ENCODE results near the gene PPP3CA. TPM values are rescaled to one million over a fixed set of nuclear protein-coding genes. Genes with fewer than 3 reads are reported as not detected.

The PPP3CA gene
- total and polyA plus RNA-seq, 7 experiments from 2014 or later = 2.9 to 30.9 (median 16.9) TPM

- ATAC-seq (no peak), DNase-seq (no peak)
- Mint-ChIP-seq H3K9me3 (peaks cover 0 to 2% (median 0%) of the 10 kb centered on the region in 11 donors), H3K4me3 (no peak overlapping the region), H3K4me1 (peaks cover 19 to 62% (median 48%) of the 10 kb centered on the region in 7 donors), H3K36me3 (peaks cover 0 to 10% (median 4%) of the 10 kb centered on the region in 5 donors), H3K27ac (no peak overlapping the region), H3K27me3 (peaks cover 0 to 14% (median 0%) of the 10 kb centered on the region in 5 donors)
- Histone ChIP-seq H3K4me1 (ENCODE audit: control insufficient read depth in 2 of 2, insufficient read depth in 2 of 2, low read length in 2 of 2) (no peaks in the 10 kb centered on the region), H3K36me3 (ENCODE audit: control insufficient read depth in 2 of 3, insufficient read depth in 3 of 3, low read length in 3 of 3) (no peaks in the 10 kb centered on the region), H3K27ac (ENCODE audit: low read depth, low read length) (no peak overlapping the region), H3K4me3 (ENCODE audit: low read length) (no peak overlapping the region), H3K27me3 (ENCODE audit: control insufficient read depth in 2 of 2, insufficient read depth in 2 of 2, low read length in 2 of 2) (no peaks in the 10 kb centered on the region), H3K9me3 (ENCODE audit: control insufficient read depth in 2 of 3, low read length in 3 of 3) (no peaks in the 10 kb centered on the region)
- intact Hi-C loops (cut with micrococcal nuclease) = no loop called here
- CTCF ChIA-PET = no interaction called here
- POLR2A ChIA-PET = no interaction called here
Observed at GRCh38 chr4:101274888-101275752, 72.2 kb downstream of the PPP3CA start.

GRCh38 chr4:101271516-101271915, 75.8 kb downstream of the PPP3CA start:
- no peaks in the 10 kb centered on the region for H3K9me3 ChIP-seq (ENCODE audit: control insufficient read depth in 2 of 3, low read length in 3 of 3)
- Mint-ChIP-seq H3K9me3 (peaks cover 0 to 1% (median 0%) of the 10 kb centered on the region in 11 donors), H3K27ac (no peak overlapping the region), H3K4me1 (peaks cover 7 to 38% (median 29%) of the 10 kb centered on the region in 7 donors), H3K4me3 (no peak overlapping the region), H3K36me3 (peaks cover 0 to 3% (median 0%) of the 10 kb centered on the region in 5 donors), H3K27me3 (peaks cover 0 to 13% (median 0%) of the 10 kb centered on the region in 5 donors)
- no peaks in the 10 kb centered on the region for H3K36me3 ChIP-seq (ENCODE audit: control insufficient read depth in 2 of 3, insufficient read depth in 3 of 3, low read length in 3 of 3)
- H3K4me1 ChIP-seq (ENCODE audit: control insufficient read depth in 2 of 2, insufficient read depth in 2 of 2, low read length in 2 of 2) = no peaks in the 10 kb centered on the region
- H3K4me3 ChIP-seq (ENCODE audit: low read length) = no peak overlapping the region
- H3K27ac ChIP-seq (ENCODE audit: low read depth, low read length) = no peak overlapping the region
- H3K27me3 ChIP-seq (ENCODE audit: control insufficient read depth in 2 of 2, insufficient read depth in 2 of 2, low read length in 2 of 2) = no peaks in the 10 kb centered on the region
- CTCF ChIA-PET = interaction anchor here (0.5 kb wide), 1 partner anchor 82 kb away, joined by 4 read pairs; no protein-coding TSS in a partner anchor
- POLR2A ChIA-PET = no interaction called here
- intact Hi-C loops (cut with micrococcal nuclease) = no loop called here
- no peak for DNase-seq
- no peak for ATAC-seq

- POLR2A ChIA-PET = no interaction called here
- DNase-seq (no peak), ATAC-seq (no peak)
- Mint-ChIP-seq H3K27me3 (peaks cover 0 to 7% (median 0%) of the 10 kb centered on the region in 5 donors), H3K27ac (no peak overlapping the region), H3K4me1 (peaks cover 10 to 41% (median 25%) of the 10 kb centered on the region in 7 donors), H3K36me3 (peaks cover 0 to 3% (median 0%) of the 10 kb centered on the region in 5 donors), H3K9me3 (no peaks in the 10 kb centered on the region), H3K4me3 (no peak overlapping the region)
- H3K4me1 ChIP-seq (ENCODE audit: control insufficient read depth in 2 of 2, insufficient read depth in 2 of 2, low read length in 2 of 2) = no peaks in the 10 kb centered on the region
- intact Hi-C loops (cut with micrococcal nuclease) = no loop called here
- CTCF ChIA-PET = interaction anchor here (0.6 to 0.7 kb wide), 3 partner anchors 12 to 845 kb away, joined by 3 to 4 read pairs (median 3); no protein-coding TSS in a partner anchor
- no peak overlapping the region for H3K4me3 ChIP-seq (ENCODE audit: low read length)
- H3K27ac ChIP-seq (ENCODE audit: low read depth, low read length) = no peak overlapping the region
- H3K9me3 ChIP-seq (ENCODE audit: control insufficient read depth in 2 of 3, low read length in 3 of 3) = no peaks in the 10 kb centered on the region
- H3K36me3 ChIP-seq (ENCODE audit: control insufficient read depth in 2 of 3, insufficient read depth in 3 of 3, low read length in 3 of 3) = no peaks in the 10 kb centered on the region
- no peaks in the 10 kb centered on the region for H3K27me3 ChIP-seq (ENCODE audit: control insufficient read depth in 2 of 2, insufficient read depth in 2 of 2, low read length in 2 of 2)
Observed at GRCh38 chr4:101269682-101270081, 77.6 kb downstream of the PPP3CA start.

GRCh38 chr4:101265816-101266172, 81.5 kb downstream of the PPP3CA start:
- ChIA-PET POLR2A (interaction anchor here (0.6 kb wide), 1 partner anchor 83 kb away, joined by 3 read pairs; no protein-coding TSS in a partner anchor), CTCF (no interaction called here)
- ATAC-seq = no peak
- H3K4me3 Mint-ChIP-seq = no peak overlapping the region
- DNase-seq = no peak
- H3K27ac Mint-ChIP-seq = no peak overlapping the region
- no peaks in the 10 kb centered on the region for H3K9me3 ChIP-seq (ENCODE audit: control insufficient read depth in 2 of 3, low read length in 3 of 3)
- H3K36me3 ChIP-seq (ENCODE audit: control insufficient read depth in 2 of 3, insufficient read depth in 3 of 3, low read length in 3 of 3) = no peaks in the 10 kb centered on the region
- H3K27me3 Mint-ChIP-seq = peaks cover 0 to 10% (median 0%) of the 10 kb centered on the region in 5 donors
- H3K4me1 ChIP-seq (ENCODE audit: control insufficient read depth in 2 of 2, insufficient read depth in 2 of 2, low read length in 2 of 2) = no peaks in the 10 kb centered on the region
- no peak overlapping the region for H3K4me3 ChIP-seq (ENCODE audit: low read length)
- H3K27me3 ChIP-seq (ENCODE audit: control insufficient read depth in 2 of 2, insufficient read depth in 2 of 2, low read length in 2 of 2) = no peaks in the 10 kb centered on the region
- H3K27ac ChIP-seq (ENCODE audit: low read depth, low read length) = no peak overlapping the region
- intact Hi-C loops (cut with micrococcal nuclease) = no loop called here
- no peaks in the 10 kb centered on the region for H3K36me3 Mint-ChIP-seq
- peaks cover 9 to 49% (median 23%) of the 10 kb centered on the region in 7 donors for H3K4me1 Mint-ChIP-seq
- no peaks in the 10 kb centered on the region for H3K9me3 Mint-ChIP-seq

GRCh38 chr4:101264993-101265815, 82.1 kb downstream of the PPP3CA start:
- Mint-ChIP-seq H3K9me3 (no peaks in the 10 kb centered on the region), H3K27ac (no peak overlapping the region), H3K4me1 (peaks cover 10 to 54% (median 25%) of the 10 kb centered on the region in 7 donors), H3K27me3 (peaks cover 0 to 15% (median 0%) of the 10 kb centered on the region in 5 donors), H3K4me3 (no peak overlapping the region), H3K36me3 (no peaks in the 10 kb centered on the region)
- POLR2A ChIA-PET = interaction anchor here (0.6 kb wide), 1 partner anchor 84 kb away, joined by 3 read pairs; no protein-coding TSS in a partner anchor
- ATAC-seq (no peak), DNase-seq (no peak)
- Histone ChIP-seq H3K4me1 (ENCODE audit: control insufficient read depth in 2 of 2, insufficient read depth in 2 of 2, low read length in 2 of 2) (no peaks in the 10 kb centered on the region), H3K27me3 (ENCODE audit: control insufficient read depth in 2 of 2, insufficient read depth in 2 of 2, low read length in 2 of 2) (no peaks in the 10 kb centered on the region), H3K9me3 (ENCODE audit: control insufficient read depth in 2 of 3, low read length in 3 of 3) (no peaks in the 10 kb centered on the region), H3K27ac (ENCODE audit: low read depth, low read length) (no peak overlapping the region), H3K36me3 (ENCODE audit: control insufficient read depth in 2 of 3, insufficient read depth in 3 of 3, low read length in 3 of 3) (no peaks in the 10 kb centered on the region), H3K4me3 (ENCODE audit: low read length) (no peak overlapping the region)
- intact Hi-C loops (cut with micrococcal nuclease) = no loop called here
- CTCF ChIA-PET = no interaction called here

GRCh38 chr4:101264512-101264911, 82.8 kb downstream of the PPP3CA start:
- CTCF ChIA-PET = no interaction called here
- H3K4me3 ChIP-seq (ENCODE audit: low read length) = no peak overlapping the region
- no peaks in the 10 kb centered on the region for H3K9me3 ChIP-seq (ENCODE audit: control insufficient read depth in 2 of 3, low read length in 3 of 3)
- no peaks in the 10 kb centered on the region for H3K36me3 ChIP-seq (ENCODE audit: control insufficient read depth in 2 of 3, insufficient read depth in 3 of 3, low read length in 3 of 3)
- no peak for DNase-seq
- intact Hi-C loops (cut with micrococcal nuclease) = no loop called here
- H3K4me1 ChIP-seq (ENCODE audit: control insufficient read depth in 2 of 2, insufficient read depth in 2 of 2, low read length in 2 of 2) = no peaks in the 10 kb centered on the region
- Mint-ChIP-seq H3K27me3 (peaks cover 0 to 16% (median 0%) of the 10 kb centered on the region in 5 donors), H3K36me3 (no peaks in the 10 kb centered on the region), H3K4me1 (peaks cover 11 to 61% (median 27%) of the 10 kb centered on the region in 7 donors), H3K9me3 (no peaks in the 10 kb centered on the region), H3K27ac (no peak overlapping the region), H3K4me3 (no peak overlapping the region)
- POLR2A ChIA-PET = no interaction called here
- no peaks in the 10 kb centered on the region for H3K27me3 ChIP-seq (ENCODE audit: control insufficient read depth in 2 of 2, insufficient read depth in 2 of 2, low read length in 2 of 2)
- H3K27ac ChIP-seq (ENCODE audit: low read depth, low read length) = no peak overlapping the region
- no peak for ATAC-seq

Measured in naive thymus-derived CD4-positive, alpha-beta T cell (primary cell).